ENCODE data around the gene SPPL2C.

The SPPL2C gene

DNA sequence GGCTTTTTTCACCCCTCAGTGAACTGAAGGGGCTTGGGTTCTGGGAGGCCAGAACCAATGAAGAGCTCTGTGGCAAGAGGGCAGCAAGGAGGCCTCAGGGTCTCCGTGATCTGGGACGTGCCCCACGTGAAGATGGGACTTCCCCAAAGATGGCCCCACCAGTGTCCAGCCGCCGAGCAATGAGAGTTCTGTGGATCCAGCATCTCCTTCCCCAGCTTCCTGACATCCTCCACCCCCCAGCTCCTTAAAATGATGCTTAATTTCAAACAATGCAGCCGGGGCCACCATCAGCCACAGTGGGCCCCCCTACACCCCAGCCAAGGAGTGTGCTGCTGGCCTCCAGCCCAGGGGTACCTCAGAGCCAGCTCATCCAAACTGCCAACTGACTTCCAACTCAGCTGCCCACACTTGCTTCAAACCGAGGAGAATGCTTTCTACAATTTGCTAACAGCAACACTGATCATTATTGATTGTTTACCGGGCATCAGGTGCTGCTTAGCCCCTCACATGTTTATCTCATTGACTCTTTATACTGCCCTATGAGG is 5.9 kb upstream of the SPPL2C start:
- Mint-ChIP-seq H3K36me3 (no peaks in the 10 kb centered on the region), H3K27me3 (no peaks in the 10 kb centered on the region), H3K4me3 (no peak overlapping the region), H3K27ac (no peak overlapping the region), H3K9me3 (ENCODE audit: low read depth) (no peaks in the 10 kb centered on the region), H3K4me1 (ENCODE audit: low read depth) (no peaks in the 10 kb centered on the region)

DNA sequence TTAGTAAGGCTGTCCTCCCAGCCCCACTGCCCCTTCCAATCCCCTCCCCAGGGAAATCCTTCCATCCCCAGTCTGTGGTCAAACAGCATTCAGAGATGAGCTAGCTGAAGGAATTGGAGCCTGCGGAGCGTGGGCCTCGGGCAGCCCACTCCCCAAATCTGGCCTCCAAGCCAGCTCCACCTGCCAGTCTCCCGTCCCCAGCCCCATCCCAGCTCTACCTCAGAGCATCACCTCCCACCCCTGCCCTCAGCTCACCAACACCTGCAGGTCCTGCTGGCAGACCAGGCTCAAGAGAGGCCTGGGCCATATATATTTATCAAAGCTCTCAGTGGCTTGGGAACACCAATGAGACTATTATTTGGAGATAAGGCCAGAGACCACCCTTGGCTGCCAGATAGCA is 5.2 kb upstream of the SPPL2C start:
- Mint-ChIP-seq H3K36me3 (no peaks in the 10 kb centered on the region), H3K27ac (no peak overlapping the region), H3K27me3 (no peaks in the 10 kb centered on the region), H3K4me1 (ENCODE audit: low read depth) (no peaks in the 10 kb centered on the region), H3K9me3 (ENCODE audit: low read depth) (no peaks in the 10 kb centered on the region), H3K4me3 (no peak overlapping the region)

- Mint-ChIP-seq H3K27me3 (no peaks in the 10 kb centered on the region), H3K27ac (no peak overlapping the region), H3K4me3 (no peak overlapping the region), H3K4me1 (ENCODE audit: low read depth) (no peaks in the 10 kb centered on the region), H3K9me3 (ENCODE audit: low read depth) (no peaks in the 10 kb centered on the region), H3K36me3 (no peaks in the 10 kb centered on the region)
These were observed 3.5 kb upstream of the SPPL2C start for GRCh38 chr17:45841186-45841585.

GRCh38 chr17:45841883-45842525 is 2.7 kb upstream of the SPPL2C start:
- no peaks in the 10 kb centered on the region for H3K9me3 Mint-ChIP-seq (ENCODE audit: low read depth)
- H3K36me3 Mint-ChIP-seq: no peaks in the 10 kb centered on the region
- no peak overlapping the region for H3K27ac Mint-ChIP-seq
- H3K4me1 Mint-ChIP-seq (ENCODE audit: low read depth): no peaks in the 10 kb centered on the region
- no peaks in the 10 kb centered on the region for H3K27me3 Mint-ChIP-seq
- no peak overlapping the region for H3K4me3 Mint-ChIP-seq

DNA sequence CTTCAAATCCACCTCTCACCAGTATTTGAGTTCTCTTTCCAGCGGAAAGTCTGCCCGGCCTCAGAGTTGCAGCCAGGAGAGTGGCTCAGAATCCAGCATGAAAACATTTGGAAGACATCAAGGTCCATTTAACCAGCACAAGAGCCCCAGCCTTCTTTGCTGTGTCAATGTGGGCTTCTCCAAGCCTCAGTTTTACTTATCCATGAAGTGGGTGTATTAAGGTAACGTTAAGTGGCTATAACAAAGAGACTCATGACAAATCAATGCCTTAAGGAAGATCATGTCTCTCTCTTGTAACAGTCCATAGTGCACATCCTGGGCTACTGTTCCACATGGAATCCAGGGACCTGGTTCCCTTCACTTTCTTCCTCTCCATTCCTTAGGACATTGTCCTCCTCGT is 959 bp upstream of the SPPL2C start:
- no peaks in the 10 kb centered on the region for H3K4me1 Mint-ChIP-seq (ENCODE audit: low read depth)
- H3K4me3 Mint-ChIP-seq: no peak overlapping the region
- no peaks in the 10 kb centered on the region for H3K27me3 Mint-ChIP-seq
- no peaks in the 10 kb centered on the region for H3K9me3 Mint-ChIP-seq (ENCODE audit: low read depth)
- H3K27ac Mint-ChIP-seq: no peak overlapping the region
- no peaks in the 10 kb centered on the region for H3K36me3 Mint-ChIP-seq

- Mint-ChIP-seq H3K4me1 (ENCODE audit: low read depth) (no peaks in the 10 kb centered on the region), H3K9me3 (ENCODE audit: low read depth) (no peaks in the 10 kb centered on the region), H3K36me3 (no peaks in the 10 kb centered on the region), H3K27ac (no peak overlapping the region), H3K4me3 (no peak overlapping the region), H3K27me3 (no peaks in the 10 kb centered on the region)
These were observed 900 bp downstream of the SPPL2C start for GRCh38 chr17:45845376-45846185.

GRCh38 chr17:45846223-45846622 is 1.5 kb downstream of the SPPL2C start:
- H3K36me3 Mint-ChIP-seq: no peaks in the 10 kb centered on the region
- H3K4me1 Mint-ChIP-seq (ENCODE audit: low read depth): no peaks in the 10 kb centered on the region
- no peak overlapping the region for H3K4me3 Mint-ChIP-seq
- H3K27me3 Mint-ChIP-seq: no peaks in the 10 kb centered on the region
- no peaks in the 10 kb centered on the region for H3K9me3 Mint-ChIP-seq (ENCODE audit: low read depth)
- H3K27ac Mint-ChIP-seq: no peak overlapping the region

GRCh38 chr17:45846646-45847045 is 2.0 kb downstream of the SPPL2C start:
- Mint-ChIP-seq H3K4me3 (no peak overlapping the region), H3K9me3 (ENCODE audit: low read depth) (no peaks in the 10 kb centered on the region)

GRCh38 chr17:45847101-45847500 is 2.4 kb downstream of the SPPL2C start:
- Mint-ChIP-seq H3K27ac (no peak overlapping the region), H3K9me3 (ENCODE audit: low read depth) (no peaks in the 10 kb centered on the region), H3K4me1 (ENCODE audit: low read depth) (no peaks in the 10 kb centered on the region), H3K27me3 (no peaks in the 10 kb centered on the region), H3K36me3 (no peaks in the 10 kb centered on the region), H3K4me3 (no peak overlapping the region)

More at GRCh38 chr17:45846646-45847045, 2.0 kb downstream of the SPPL2C start:
- Mint-ChIP-seq H3K36me3 (no peaks in the 10 kb centered on the region), H3K27me3 (no peaks in the 10 kb centered on the region), H3K4me1 (ENCODE audit: low read depth) (no peaks in the 10 kb centered on the region), H3K27ac (no peak overlapping the region)

GRCh38 chr17:45847747-45848146 is 3.1 kb downstream of the SPPL2C start:
- Mint-ChIP-seq H3K9me3 (ENCODE audit: low read depth) (no peaks in the 10 kb centered on the region), H3K27ac (no peak overlapping the region), H3K4me1 (ENCODE audit: low read depth) (peaks cover 2% of the 10 kb centered on the region), H3K36me3 (no peaks in the 10 kb centered on the region), H3K4me3 (no peak overlapping the region), H3K27me3 (no peaks in the 10 kb centered on the region)

GRCh38 chr17:45848405-45848804 is 3.7 kb downstream of the SPPL2C start:
- H3K4me1 Mint-ChIP-seq (ENCODE audit: low read depth): peaks cover 4% of the 10 kb centered on the region
- H3K27ac Mint-ChIP-seq: no peak overlapping the region
- H3K36me3 Mint-ChIP-seq: no peaks in the 10 kb centered on the region

GRCh38 chr17:45848868-45849535 is 4.3 kb downstream of the SPPL2C start:
- Mint-ChIP-seq H3K4me1 (ENCODE audit: low read depth) (peaks cover 4% of the 10 kb centered on the region), H3K4me3 (no peak overlapping the region), H3K27ac (no peak overlapping the region), H3K9me3 (ENCODE audit: low read depth) (no peaks in the 10 kb centered on the region), H3K36me3 (no peaks in the 10 kb centered on the region), H3K27me3 (no peaks in the 10 kb centered on the region)

More at GRCh38 chr17:45848405-45848804, 3.7 kb downstream of the SPPL2C start:
- Mint-ChIP-seq H3K27me3 (no peaks in the 10 kb centered on the region), H3K4me3 (no peak overlapping the region), H3K9me3 (ENCODE audit: low read depth) (no peaks in the 10 kb centered on the region)

GRCh38 chr17:45849536-45849990 is 4.9 kb downstream of the SPPL2C start:
- Mint-ChIP-seq H3K9me3 (ENCODE audit: low read depth) (no peaks in the 10 kb centered on the region), H3K27me3 (no peaks in the 10 kb centered on the region), H3K27ac (no peak overlapping the region), H3K36me3 (no peaks in the 10 kb centered on the region), H3K4me1 (ENCODE audit: low read depth) (peaks cover 4% of the 10 kb centered on the region), H3K4me3 (no peak overlapping the region)

- Mint-ChIP-seq H3K27ac (no peak overlapping the region), H3K27me3 (no peaks in the 10 kb centered on the region)
These were observed 5.3 kb downstream of the SPPL2C start for GRCh38 chr17:45850011-45850410.

DNA sequence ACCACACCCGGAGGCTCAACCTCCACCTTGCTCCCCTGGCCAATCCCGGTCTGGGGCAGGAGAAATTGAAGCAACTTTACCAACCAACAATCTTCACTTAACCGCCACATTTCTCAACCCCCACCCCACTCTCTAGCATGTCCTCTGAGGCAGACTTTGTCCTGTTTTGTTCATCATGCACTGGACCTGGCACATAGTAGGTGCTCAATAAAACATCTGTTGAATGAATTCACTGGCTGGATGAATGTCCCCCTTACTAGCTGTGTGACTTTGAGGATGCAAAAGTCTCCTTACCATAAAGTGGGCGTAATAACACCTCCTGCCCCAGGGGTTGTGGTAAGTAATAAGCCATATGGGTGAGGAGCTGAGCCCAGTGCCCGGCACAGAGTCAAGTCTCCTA is 5.8 kb downstream of the SPPL2C start:
- no peaks in the 10 kb centered on the region for H3K9me3 Mint-ChIP-seq (ENCODE audit: low read depth)
- peak overlapping the region; percentile 34 for H3K27ac Mint-ChIP-seq
- H3K4me3 Mint-ChIP-seq: no peak overlapping the region
- H3K27me3 Mint-ChIP-seq: no peaks in the 10 kb centered on the region
- no peaks in the 10 kb centered on the region for H3K36me3 Mint-ChIP-seq
- peaks cover 4% of the 10 kb centered on the region for H3K4me1 Mint-ChIP-seq (ENCODE audit: low read depth)

More at GRCh38 chr17:45850011-45850410, 5.3 kb downstream of the SPPL2C start:
- Mint-ChIP-seq H3K36me3 (no peaks in the 10 kb centered on the region), H3K4me1 (ENCODE audit: low read depth) (peaks cover 4% of the 10 kb centered on the region), H3K4me3 (no peak overlapping the region), H3K9me3 (ENCODE audit: low read depth) (no peaks in the 10 kb centered on the region)
